IMR-90 (cell line): ENCODE results near the gene ACYP1. TPM values are rescaled to one million over a fixed set of nuclear protein-coding genes. Genes with fewer than 3 reads are reported as not detected.

ENCODE experiments used
- ATAC-seq: fragments of 200-7000 bp; cut with Tn5 transposase; 2 replicates; pipeline ENCODE4 v1.9.1; 2020; ENCODE audit warnings: low read depth, mild to moderate bottlenecking, moderate library complexity
- BruUV-seq: library from RNA; stranded (reverse); fragments of 400-500 nt; replicated peaks from 2 replicates; lab custom pipeline; 2021; lab: Mats Ljungman, UMichigan
- CTCF ChIA-PET: fragments of 300-600 bp; formaldehyde crosslinking; extraction: SDS; loops from one replicate; lab custom pipeline; 2021; ENCODE audit warnings: antibody characterized with exemption; lab: Yijun Ruan, JAX
- POLR2A ChIA-PET: fragments of 300-600 bp; sonication (Branson Sonifier 250); formaldehyde crosslinking; loops from one replicate; lab custom pipeline; 2022; ENCODE audit warnings: antibody characterized with exemption; ENCODE audit not compliant: unreplicated experiment; lab: Charles Lee
- DNase-seq: peaks from one replicate; pipeline ENCODE4 v3.0.0; 2013
- H2AFZ ChIP-seq: replicated peaks from 2 replicates; pipeline ENCODE3; 2013; ENCODE audit warnings: low read length, mild to moderate bottlenecking; ENCODE audit not compliant: poor library complexity
- H2AK5ac ChIP-seq: 2 replicates; pipeline ENCODE4 v1.6.1; 2013; ENCODE audit warnings: low read depth, low read length, inconsistent platforms
- H2AK9ac ChIP-seq: replicated peaks from 2 replicates; pipeline ENCODE3; 2013; ENCODE audit warnings: mild to moderate bottlenecking, low read depth, low read length, moderate library complexity; ENCODE audit not compliant: poor library complexity
- H2BK120ac ChIP-seq: 2 replicates; pipeline ENCODE4 v1.6.1; 2013; ENCODE audit warnings: low read depth, low read length, inconsistent platforms
- H2BK15ac ChIP-seq: 3 replicates; pipeline ENCODE4 v1.6.1; 2013; ENCODE audit warnings: low read depth, low read length, inconsistent platforms
- H2BK20ac ChIP-seq: 2 replicates; pipeline ENCODE4 v1.6.1; 2013; ENCODE audit warnings: low read depth, mild to moderate bottlenecking, inconsistent platforms, low read length, moderate library complexity
- H2BK5ac ChIP-seq: 2 replicates; pipeline ENCODE4 v1.6.1; 2013; ENCODE audit warnings: mild to moderate bottlenecking, low read depth, low read length, inconsistent platforms; ENCODE audit not compliant: poor library complexity, severe bottlenecking
- H3K14ac ChIP-seq: replicated peaks from 2 replicates; pipeline ENCODE4 v1.6.1; 2013; ENCODE audit warnings: low read depth, low read length, inconsistent platforms
- H3K18ac ChIP-seq: 2 replicates; pipeline ENCODE4 v1.6.1; 2013; ENCODE audit warnings: low read depth, low read length, control low read depth
- H3K23ac ChIP-seq: 2 replicates; pipeline ENCODE4 v1.6.1; 2013; ENCODE audit warnings: low read depth, low read length, inconsistent platforms
- H3K27ac ChIP-seq: 2 replicates; pipeline ENCODE4 v1.5.1; 2013; ENCODE audit warnings: mild to moderate bottlenecking, control low read depth, low read length; ENCODE audit not compliant: insufficient read depth
- H3K27me3 ChIP-seq: 2 replicates; pipeline ENCODE4 v1.6.1; 2013; ENCODE audit warnings: low read length; ENCODE audit not compliant: control insufficient read depth, insufficient read depth
- H3K36me3 ChIP-seq: 2 replicates; pipeline ENCODE4 v1.6.1; 2013; ENCODE audit warnings: low read length, mixed read lengths; ENCODE audit not compliant: control insufficient read depth, insufficient read depth
- H3K4ac ChIP-seq: 2 replicates; pipeline ENCODE4 v1.6.1; 2013; ENCODE audit warnings: low read depth, low read length, inconsistent platforms
- H3K4me1 ChIP-seq: 2 replicates; pipeline ENCODE4 v1.6.1; 2013; ENCODE audit warnings: low read length, mixed read lengths; ENCODE audit not compliant: control insufficient read depth, insufficient read depth
- H3K4me2 ChIP-seq: 2 replicates; pipeline ENCODE4 v1.6.1; 2013; ENCODE audit warnings: low read depth, mild to moderate bottlenecking, control low read depth, low read length, moderate library complexity
- H3K4me3 ChIP-seq: 2 replicates; pipeline ENCODE4 v1.5.1; 2013; ENCODE audit warnings: low read depth, mild to moderate bottlenecking, control low read depth, low read length, moderate library complexity; ENCODE audit not compliant: insufficient read depth
- H3K56ac ChIP-seq: 2 replicates; pipeline ENCODE4 v1.6.1; 2013; ENCODE audit warnings: low read length, inconsistent platforms; ENCODE audit not compliant: insufficient read depth; ENCODE audit errors: extremely low read depth
- H3K79me1 ChIP-seq, 2 experiments: 2 replicates each; pipeline ENCODE4 v1.6.1; 2013; ENCODE audit warnings: low read length in 2 of 2, inconsistent platforms in 1 of 2, low read depth in 1 of 2
- H3K9ac ChIP-seq: 2 replicates; pipeline ENCODE4 v1.6.1; 2013; ENCODE audit warnings: low read depth, low read length, control low read depth
- H3K9me1 ChIP-seq: 2 replicates; pipeline ENCODE4 v1.6.1; 2013; ENCODE audit warnings: low read length, inconsistent platforms; ENCODE audit not compliant: insufficient read depth
- H3K9me3 ChIP-seq: 2 replicates; pipeline ENCODE4 v1.6.1; 2013; ENCODE audit warnings: low read length; ENCODE audit not compliant: control insufficient read depth, insufficient read depth
- H4K20me1 ChIP-seq: 2 replicates; pipeline ENCODE4 v1.6.1; 2013; ENCODE audit warnings: low read length, inconsistent platforms; ENCODE audit not compliant: insufficient read depth
- H4K5ac ChIP-seq: 2 replicates; pipeline ENCODE4 v1.6.1; 2013; ENCODE audit warnings: mild to moderate bottlenecking, low read depth, low read length, control low read depth
- H4K8ac ChIP-seq, 2 experiments: 2 replicates each; pipeline ENCODE4 v1.6.1; 2013; ENCODE audit warnings: low read depth in 2 of 2, low read length in 2 of 2, control low read depth in 1 of 2, inconsistent platforms in 1 of 2
- H4K91ac ChIP-seq: 2 replicates; pipeline ENCODE4 v1.6.1; 2013; ENCODE audit warnings: low read depth, low read length, inconsistent platforms; ENCODE audit not compliant: insufficient read depth
- MAZ ChIP-seq: IDR thresholded peaks from 2 replicates; pipeline ENCODE4 v1.6.1; 2012; ENCODE audit warnings: low read depth, mild to moderate bottlenecking, low read length, improper control_type of control experiment, moderate library complexity, borderline replicate concordance
- MXI1 ChIP-seq: IDR thresholded peaks from 2 replicates; pipeline ENCODE4 v1.6.1; 2012; ENCODE audit warnings: low read depth, mild to moderate bottlenecking, low read length, moderate library complexity, borderline replicate concordance
- SMC3 ChIP-seq: fragments of 150-350 bp; IDR thresholded peaks from 2 replicates; pipeline ENCODE4 v1.6.1; 2016; ENCODE audit warnings: low read depth, mild to moderate bottlenecking, antibody characterized with exemption, low read length, moderate library complexity
- WGBS, 2 experiments: methylation state at CpG; one replicate each; pipeline versions ENCODE4 v1.1.5 to v1.1.7; 2013; ENCODE audit warnings: missing lambda C conversion rate in 2 of 2; ENCODE audit not compliant: insufficient read length in 1 of 2; ENCODE audit errors: extremely low coverage in 2 of 2; 5-methylcytosine and 5-hydroxymethylcytosine counted together
- dilution Hi-C: fragments of 300-500 bp; cut with HindIII; formaldehyde crosslinking; loops from one replicate; pipeline ENCODE4 v1.14.3; 2018; ENCODE audit warnings: low sequenced_read_pairs; ENCODE audit not compliant: unreplicated experiment
- in situ Hi-C: fragments of 300-500 bp; cut with MboI; formaldehyde crosslinking; loops from 3 replicates; pipeline ENCODE4 v1.14.3; 2019; ENCODE audit warnings: low sequenced_read_pairs, inconsistent platforms, mixed read lengths
- intact Hi-C: fragments of 100-400 bp; cut with micrococcal nuclease; formaldehyde crosslinking; loops from 2 replicates; pipeline ENCODE4 v1.10.0; 2022
- polyA plus RNA-seq, 3 experiments: library from polyadenylated mRNA; depleted of rRNA; stranded (reverse); fragments of >200 nt; gene quantifications; 2 replicates each; pipeline ENCODE4 v1.2.3, GENCODE V29; 2012; ENCODE audit warnings: low replicate concordance in 1 of 3
- total RNA-seq: library from RNA; depleted of rRNA; stranded (reverse); fragments of >200 nt; gene quantifications from 2 replicates; pipeline ENCODE4 v1.2.3, GENCODE V29; 2012

ACYP1 gene
- total and polyA plus RNA-seq, 2 of the 4 experiments (the other 2 are of a cell fraction), result 4.1 to 24.0 TPM

DNA sequence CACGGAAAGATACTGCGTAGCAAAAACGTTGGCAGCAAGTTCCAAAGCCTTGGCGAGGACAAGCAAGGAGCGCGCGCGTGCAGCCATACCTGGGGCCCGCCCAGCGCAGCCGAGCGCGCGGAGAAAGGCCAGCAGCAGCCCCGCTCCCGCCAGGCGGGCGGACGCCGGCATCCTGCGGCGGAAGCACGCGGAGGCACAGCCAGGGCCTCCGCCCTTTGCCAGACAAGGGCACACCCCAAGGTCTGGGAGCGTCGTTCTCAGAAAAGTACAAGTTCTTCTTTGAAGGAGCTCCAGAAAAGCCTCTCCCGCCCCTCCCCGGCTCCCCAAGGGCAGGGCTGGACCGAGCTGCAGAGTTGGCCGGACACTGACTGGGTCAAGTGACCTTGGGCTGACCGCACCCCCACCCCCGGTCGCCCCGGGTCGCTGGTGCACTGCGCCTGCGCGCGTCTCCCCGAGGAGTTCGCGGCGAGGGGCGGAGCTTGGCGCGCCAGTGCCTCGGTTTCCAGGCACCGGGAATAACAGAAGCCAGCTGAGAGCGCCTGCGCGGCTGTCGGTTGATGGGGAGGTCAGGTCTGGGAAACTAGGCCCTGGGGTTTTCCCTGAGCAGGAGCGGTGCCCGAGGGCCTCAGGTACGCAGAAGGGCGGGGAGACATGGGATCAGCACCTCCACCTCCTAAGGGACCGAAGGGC, 5.4 kb upstream of the ACYP1 start, which contains the start of gene ZC2HC1C:
ZC2HC1C (plus strand) TSS at position 521 of the 690 bp plus-strand sequence. CDS start 933 bp downstream, outside the sequence.
- Histone ChIP-seq H3K9me1 (peaks cover under 1% of the 10 kb centered on the region; the same call in 1 of the 2 replicates), H3K4me1 (peaks cover 2% of the 10 kb centered on the region; the same call in 1 of the 2 replicates), H3K4me3 (peak within 1 kb of the TSS; percentile 52), H3K27me3 (no peaks in the 10 kb centered on the region), H2BK20ac (peak within 1 kb of the TSS; percentile 62), H2BK120ac (peak within 1 kb of the TSS; percentile 83), H2AK5ac (peak within 1 kb of the TSS; percentile 48; the same call in 1 of the 2 replicates), H3K18ac (peak within 1 kb of the TSS; percentile 55), H2AFZ (peak within 1 kb of the TSS; percentile 89), H4K20me1 (no peaks in the 10 kb centered on the region), H3K4ac (peak within 1 kb of the TSS; percentile 73), H2AK9ac (peak within 1 kb of the TSS; percentile 28), H3K36me3 (no peaks in the 10 kb centered on the region), H3K4me2 (peak within 1 kb of the TSS; percentile 82), H3K9ac (peak within 1 kb of the TSS; percentile 46), H3K23ac (peak within 1 kb of the TSS; percentile 88), H3K27ac (peak within 1 kb of the TSS; percentile 77), H3K56ac (peak within 1 kb of the TSS; percentile 65), H4K5ac (peak within 1 kb of the TSS; percentile 45; the same call in 1 of the 2 replicates), H3K79me1 (peaks cover 0 to 8% of the 10 kb centered on the region in 2 experiments; a peak in 2 of 4 replicates), H3K9me3 (no peaks in the 10 kb centered on the region), H4K8ac (peak within 1 kb of the TSS; percentile 76 to 89), H3K14ac (peak within 1 kb of the TSS; percentile 55), H4K91ac (peak within 1 kb of the TSS; percentile 60), H2BK5ac (peak within 1 kb of the TSS; percentile 51), H2BK15ac (peak within 1 kb of the TSS; percentile 62; the same call in 1 of the 3 replicates)
- POLR2A ChIA-PET, result interaction anchor here (0.5 to 0.8 kb wide), 4 partner anchors 10 to 1106 kb away, joined by 3 to 4 read pairs (median 3); no protein-coding TSS in a partner anchor
- peak; percentile 68 for TF ChIP-seq MXI1
- 0 out of 2 replicates have a peak, but pooled peaks have one; percentile 15 for TF ChIP-seq MAZ
- no peak for TF ChIP-seq SMC3
- intact Hi-C loops (loop anchor here (5.0 kb wide), 1 partner anchor 127 kb away; no protein-coding TSS in a partner anchor), dilution Hi-C loops (no loop called here), in situ Hi-C loops (no loop called here)
- no TSS peak for BruUV-seq
- ATAC-seq, result peak; percentile 93
- DNase-seq, result peak; percentile 67
- CTCF ChIA-PET, result interaction anchor here (0.6 to 0.9 kb wide), 2 partner anchors 18 to 19 kb away, joined by 3 to 4 read pairs; partner anchors contain the start of gene MLH3
- 0% methylated on average over 4 of the region's 58 CpGs; no CpG with 5 or more reads in 1 of the 2 experiments for WGBS, 2 experiments
